Measurements from ENCODE around the gene SNAPC5.

DNA sequence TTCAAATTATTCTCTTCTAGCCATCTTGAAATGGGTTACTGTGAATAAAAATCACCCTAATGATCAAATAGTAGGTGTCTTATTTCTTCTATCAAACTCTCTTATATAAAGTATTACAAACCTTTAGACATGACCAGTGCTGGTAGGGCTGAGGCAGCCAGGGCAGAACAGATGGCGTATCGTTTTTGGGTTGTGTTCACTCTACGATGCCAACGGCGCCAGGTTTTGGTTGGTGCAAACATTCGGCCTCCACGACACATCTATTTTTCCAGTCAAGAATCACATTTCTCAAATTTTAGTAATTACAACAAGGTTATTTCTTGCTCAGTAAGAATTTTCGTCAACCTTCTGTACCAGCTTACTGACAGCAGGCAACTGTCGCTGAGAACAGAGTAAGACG, 4.9 kb upstream of the SNAPC5 start:
- TF ChIP-seq SMAD1 (CRISPR knock-in tag; IDR thresholded peaks at IDR 0.05; ENCODE audit: borderline replicate concordance, low read depth) (no peak), ZNF672 (CRISPR knock-in tag; IDR thresholded peaks at IDR 0.05) (no peak)
- TF ChIP-seq, protein P1, sequence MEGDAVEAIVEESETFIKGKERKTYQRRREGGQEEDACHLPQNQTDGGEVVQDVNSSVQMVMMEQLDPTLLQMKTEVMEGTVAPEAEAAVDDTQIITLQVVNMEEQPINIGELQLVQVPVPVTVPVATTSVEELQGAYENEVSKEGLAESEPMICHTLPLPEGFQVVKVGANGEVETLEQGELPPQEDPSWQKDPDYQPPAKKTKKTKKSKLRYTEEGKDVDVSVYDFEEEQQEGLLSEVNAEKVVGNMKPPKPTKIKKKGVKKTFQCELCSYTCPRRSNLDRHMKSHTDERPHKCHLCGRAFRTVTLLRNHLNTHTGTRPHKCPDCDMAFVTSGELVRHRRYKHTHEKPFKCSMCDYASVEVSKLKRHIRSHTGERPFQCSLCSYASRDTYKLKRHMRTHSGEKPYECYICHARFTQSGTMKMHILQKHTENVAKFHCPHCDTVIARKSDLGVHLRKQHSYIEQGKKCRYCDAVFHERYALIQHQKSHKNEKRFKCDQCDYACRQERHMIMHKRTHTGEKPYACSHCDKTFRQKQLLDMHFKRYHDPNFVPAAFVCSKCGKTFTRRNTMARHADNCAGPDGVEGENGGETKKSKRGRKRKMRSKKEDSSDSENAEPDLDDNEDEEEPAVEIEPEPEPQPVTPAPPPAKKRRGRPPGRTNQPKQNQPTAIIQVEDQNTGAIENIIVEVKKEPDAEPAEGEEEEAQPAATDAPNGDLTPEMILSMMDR (CRISPR knock-in tag; IDR thresholded peaks at IDR 0.05), result no peak
- TF ChIP-seq, protein P2, sequence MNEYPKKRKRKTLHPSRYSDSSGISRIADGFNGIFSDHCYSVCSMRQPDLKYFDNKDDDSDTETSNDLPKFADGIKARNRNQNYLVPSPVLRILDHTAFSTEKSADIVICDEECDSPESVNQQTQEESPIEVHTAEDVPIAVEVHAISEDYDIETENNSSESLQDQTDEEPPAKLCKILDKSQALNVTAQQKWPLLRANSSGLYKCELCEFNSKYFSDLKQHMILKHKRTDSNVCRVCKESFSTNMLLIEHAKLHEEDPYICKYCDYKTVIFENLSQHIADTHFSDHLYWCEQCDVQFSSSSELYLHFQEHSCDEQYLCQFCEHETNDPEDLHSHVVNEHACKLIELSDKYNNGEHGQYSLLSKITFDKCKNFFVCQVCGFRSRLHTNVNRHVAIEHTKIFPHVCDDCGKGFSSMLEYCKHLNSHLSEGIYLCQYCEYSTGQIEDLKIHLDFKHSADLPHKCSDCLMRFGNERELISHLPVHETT (CRISPR knock-in tag; conservative IDR thresholded peaks at IDR 0.05), result no peak
- TF ChIP-seq, protein P3, sequence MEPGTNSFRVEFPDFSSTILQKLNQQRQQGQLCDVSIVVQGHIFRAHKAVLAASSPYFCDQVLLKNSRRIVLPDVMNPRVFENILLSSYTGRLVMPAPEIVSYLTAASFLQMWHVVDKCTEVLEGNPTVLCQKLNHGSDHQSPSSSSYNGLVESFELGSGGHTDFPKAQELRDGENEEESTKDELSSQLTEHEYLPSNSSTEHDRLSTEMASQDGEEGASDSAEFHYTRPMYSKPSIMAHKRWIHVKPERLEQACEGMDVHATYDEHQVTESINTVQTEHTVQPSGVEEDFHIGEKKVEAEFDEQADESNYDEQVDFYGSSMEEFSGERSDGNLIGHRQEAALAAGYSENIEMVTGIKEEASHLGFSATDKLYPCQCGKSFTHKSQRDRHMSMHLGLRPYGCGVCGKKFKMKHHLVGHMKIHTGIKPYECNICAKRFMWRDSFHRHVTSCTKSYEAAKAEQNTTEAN (CRISPR knock-in tag; conservative IDR thresholded peaks at IDR 0.05), result no peak
- TF ChIP-seq, protein P4, sequence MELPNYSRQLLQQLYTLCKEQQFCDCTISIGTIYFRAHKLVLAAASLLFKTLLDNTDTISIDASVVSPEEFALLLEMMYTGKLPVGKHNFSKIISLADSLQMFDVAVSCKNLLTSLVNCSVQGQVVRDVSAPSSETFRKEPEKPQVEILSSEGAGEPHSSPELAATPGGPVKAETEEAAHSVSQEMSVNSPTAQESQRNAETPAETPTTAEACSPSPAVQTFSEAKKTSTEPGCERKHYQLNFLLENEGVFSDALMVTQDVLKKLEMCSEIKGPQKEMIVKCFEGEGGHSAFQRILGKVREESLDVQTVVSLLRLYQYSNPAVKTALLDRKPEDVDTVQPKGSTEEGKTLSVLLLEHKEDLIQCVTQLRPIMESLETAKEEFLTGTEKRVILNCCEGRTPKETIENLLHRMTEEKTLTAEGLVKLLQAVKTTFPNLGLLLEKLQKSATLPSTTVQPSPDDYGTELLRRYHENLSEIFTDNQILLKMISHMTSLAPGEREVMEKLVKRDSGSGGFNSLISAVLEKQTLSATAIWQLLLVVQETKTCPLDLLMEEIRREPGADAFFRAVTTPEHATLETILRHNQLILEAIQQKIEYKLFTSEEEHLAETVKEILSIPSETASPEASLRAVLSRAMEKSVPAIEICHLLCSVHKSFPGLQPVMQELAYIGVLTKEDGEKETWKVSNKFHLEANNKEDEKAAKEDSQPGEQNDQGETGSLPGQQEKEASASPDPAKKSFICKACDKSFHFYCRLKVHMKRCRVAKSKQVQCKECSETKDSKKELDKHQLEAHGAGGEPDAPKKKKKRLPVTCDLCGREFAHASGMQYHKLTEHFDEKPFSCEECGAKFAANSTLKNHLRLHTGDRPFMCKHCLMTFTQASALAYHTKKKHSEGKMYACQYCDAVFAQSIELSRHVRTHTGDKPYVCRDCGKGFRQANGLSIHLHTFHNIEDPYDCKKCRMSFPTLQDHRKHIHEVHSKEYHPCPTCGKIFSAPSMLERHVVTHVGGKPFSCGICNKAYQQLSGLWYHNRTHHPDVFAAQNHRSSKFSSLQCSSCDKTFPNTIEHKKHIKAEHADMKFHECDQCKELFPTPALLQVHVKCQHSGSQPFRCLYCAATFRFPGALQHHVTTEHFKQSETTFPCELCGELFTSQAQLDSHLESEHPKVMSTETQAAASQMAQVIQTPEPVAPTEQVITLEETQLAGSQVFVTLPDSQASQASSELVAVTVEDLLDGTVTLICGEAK (IDR thresholded peaks at IDR 0.05), result no peak
- TF ChIP-seq, protein P4 (CRISPR knock-in tag; IDR thresholded peaks at IDR 0.05), result no peak

All from HepG2 (cell line).